ENCODE results near the gene TMCC1.
A peak's percentile ranks its signal among the peaks of the same experiment; 100 is the strongest.

The TMCC1 gene

DNA sequence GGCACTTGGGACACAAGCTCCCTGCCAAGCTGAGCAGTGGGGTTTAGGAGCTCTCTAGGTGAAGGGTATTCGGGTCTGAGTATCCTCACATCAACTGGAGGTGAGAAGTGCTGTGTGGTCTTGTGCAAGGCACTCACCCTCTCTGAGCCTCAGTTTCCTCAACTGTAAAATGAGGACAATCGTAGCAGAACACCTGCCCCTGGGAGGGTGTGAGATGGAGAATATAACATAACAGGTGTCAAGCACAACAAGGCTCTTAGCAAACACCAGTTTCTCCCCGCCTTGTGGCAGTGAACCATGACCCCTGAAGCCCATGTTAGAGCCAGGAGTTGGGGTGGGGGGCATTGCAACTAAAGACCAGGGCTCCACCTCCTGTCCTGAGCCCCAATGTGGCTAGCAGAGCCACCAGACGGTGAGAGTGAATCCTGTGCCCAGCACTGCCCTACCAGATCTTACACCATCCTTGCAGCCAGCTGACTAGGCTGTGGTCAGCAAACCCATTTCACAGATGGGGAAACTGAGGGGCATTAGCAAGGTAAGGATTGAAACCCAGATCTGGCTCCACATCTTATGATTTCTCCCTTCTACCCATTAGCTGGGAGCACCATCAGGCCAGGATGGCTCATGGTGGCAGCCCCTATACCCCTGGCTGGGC, 284.4 kb downstream of the TMCC1 start:
- no peak for TF ChIP-seq ZFX (IDR thresholded peaks at IDR 0.05; ENCODE audit: borderline replicate concordance)
- TF ChIP-seq, protein P1, sequence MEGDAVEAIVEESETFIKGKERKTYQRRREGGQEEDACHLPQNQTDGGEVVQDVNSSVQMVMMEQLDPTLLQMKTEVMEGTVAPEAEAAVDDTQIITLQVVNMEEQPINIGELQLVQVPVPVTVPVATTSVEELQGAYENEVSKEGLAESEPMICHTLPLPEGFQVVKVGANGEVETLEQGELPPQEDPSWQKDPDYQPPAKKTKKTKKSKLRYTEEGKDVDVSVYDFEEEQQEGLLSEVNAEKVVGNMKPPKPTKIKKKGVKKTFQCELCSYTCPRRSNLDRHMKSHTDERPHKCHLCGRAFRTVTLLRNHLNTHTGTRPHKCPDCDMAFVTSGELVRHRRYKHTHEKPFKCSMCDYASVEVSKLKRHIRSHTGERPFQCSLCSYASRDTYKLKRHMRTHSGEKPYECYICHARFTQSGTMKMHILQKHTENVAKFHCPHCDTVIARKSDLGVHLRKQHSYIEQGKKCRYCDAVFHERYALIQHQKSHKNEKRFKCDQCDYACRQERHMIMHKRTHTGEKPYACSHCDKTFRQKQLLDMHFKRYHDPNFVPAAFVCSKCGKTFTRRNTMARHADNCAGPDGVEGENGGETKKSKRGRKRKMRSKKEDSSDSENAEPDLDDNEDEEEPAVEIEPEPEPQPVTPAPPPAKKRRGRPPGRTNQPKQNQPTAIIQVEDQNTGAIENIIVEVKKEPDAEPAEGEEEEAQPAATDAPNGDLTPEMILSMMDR (IDR thresholded peaks at IDR 0.05) = no peak
- no peak overlapping the region for H3K27ac ChIP-seq

DNA sequence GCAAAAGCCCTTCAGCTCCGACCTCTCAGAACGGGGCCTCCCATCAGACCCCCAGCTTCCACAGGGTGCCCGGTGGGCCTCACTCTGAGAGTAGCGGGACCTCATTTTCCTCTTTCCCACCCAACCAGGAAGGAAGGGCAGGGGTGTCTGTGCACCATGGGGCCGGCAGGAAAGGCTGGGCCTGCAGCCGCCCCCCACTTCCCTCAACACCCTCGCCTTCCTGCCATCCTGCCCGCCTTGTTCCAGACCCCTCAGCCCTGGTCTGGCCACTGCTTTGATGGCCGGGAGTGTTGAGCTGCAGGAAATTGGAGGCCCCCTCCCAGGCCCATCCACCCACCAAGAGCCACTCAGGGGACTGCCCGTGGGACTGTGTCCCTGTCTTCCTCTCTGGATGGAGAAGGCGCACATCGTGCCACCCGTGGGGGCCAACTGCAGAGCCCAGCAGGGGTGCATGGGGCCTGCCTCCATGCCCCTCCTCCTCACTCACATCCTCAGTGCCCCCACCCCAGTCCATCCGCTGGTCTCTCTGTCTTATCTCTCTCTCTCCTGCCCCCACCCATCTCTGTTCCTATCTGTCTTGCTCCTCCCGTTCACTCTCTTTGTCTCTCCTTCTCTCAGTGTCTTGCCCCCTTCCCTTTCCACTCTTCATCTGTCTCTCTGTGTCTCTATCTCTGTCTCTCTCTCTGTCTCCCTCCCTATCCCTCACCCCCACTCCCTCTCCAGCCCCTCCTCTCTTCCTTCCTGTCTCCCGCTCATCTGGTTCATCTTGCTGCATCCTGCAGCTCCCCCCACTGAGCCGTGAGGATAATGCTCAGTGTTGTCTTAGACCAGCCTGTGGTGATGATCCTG, 285.2 kb downstream of the TMCC1 start:
- TF ChIP-seq, protein P1 (IDR thresholded peaks at IDR 0.05) = no peak
- no peak for TF ChIP-seq ZFX (IDR thresholded peaks at IDR 0.05; ENCODE audit: borderline replicate concordance)
- H3K27ac ChIP-seq = no peak overlapping the region

DNA sequence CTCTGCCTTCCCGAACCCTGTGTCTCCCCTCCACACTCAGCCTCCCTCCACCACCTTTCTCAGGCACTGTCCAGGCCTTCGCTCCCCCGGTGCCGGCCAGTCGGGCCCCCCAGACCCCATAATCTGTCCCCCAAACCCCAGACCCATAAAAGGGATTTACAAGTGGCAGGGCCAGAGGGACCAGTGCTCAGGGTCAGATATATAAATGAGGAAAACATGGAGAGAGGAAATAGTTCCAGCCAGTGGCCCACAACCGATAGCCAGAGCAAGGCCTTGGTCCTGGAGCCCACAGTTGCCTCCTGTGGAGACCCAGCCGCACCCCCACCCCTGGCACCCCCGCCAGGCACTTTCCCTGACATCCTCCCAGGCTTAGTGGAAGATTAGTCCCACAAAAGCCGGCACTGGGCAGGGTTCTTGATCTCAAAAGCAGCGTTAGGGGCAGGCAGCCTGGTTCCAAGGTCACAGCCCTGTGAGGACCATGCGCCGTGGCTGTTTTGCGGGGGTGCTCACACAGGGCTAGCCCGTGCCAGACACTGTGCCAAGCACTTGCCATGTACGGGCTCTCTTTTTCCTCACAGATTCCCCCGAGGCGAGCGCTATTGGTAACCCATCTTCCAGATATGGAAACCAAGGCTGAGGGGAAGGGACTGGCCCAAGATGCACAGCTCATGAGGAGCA, 286.0 kb downstream of the TMCC1 start:
- TF ChIP-seq, protein P1 (IDR thresholded peaks at IDR 0.05) = no peak
- TF ChIP-seq ZFX (IDR thresholded peaks at IDR 0.05; ENCODE audit: borderline replicate concordance) = no peak
- peak overlapping the region; percentile 50 for H3K27ac ChIP-seq

DNA sequence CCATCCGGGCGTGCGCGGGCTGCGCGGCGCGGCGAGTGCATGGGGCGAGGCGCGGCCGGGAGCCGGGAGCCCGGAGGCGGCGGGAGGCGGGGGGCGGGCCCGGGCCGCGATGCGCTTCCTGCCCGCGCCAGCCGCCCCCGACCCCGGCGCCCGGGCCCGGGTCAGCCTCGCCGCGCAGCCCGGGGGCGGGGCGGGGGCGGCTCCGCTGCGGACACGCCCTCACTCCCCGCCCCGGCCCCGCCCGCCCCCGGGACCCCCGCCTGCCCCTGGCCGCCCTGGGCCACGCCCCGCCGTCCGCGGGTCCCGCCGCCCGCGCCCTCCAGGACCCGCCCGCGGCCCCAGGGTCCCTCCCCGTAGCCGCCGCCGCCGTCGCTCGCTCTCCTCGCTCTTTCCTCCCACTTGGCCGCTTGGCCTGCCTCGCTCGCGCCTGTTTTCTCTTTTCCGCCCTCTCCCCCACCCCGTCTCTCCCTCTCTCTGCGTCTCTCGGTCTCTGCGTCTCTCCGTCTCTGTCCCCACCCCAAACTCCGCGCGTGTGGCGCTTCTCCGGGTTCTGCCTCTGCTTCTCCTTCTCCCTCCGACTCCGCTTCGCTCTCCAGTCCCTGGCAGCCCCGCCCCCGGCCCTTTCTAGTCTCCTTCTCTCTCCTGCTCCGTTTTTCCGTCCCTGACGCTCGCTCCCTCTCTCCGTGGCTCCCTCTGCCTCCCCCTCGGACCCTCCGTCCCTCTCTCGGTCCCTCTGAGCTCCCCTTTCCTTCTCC, 286.7 kb downstream of the TMCC1 start, which contains the start of gene PLXND1:
TSS of gene PLXND1 (minus strand) at position 41 of the 755 bp plus-strand sequence. CDS start at position 4, 37 bp downstream.
- peak within 1 kb of the TSS; percentile 56 for H3K27ac ChIP-seq
- no peak for TF ChIP-seq ZFX (IDR thresholded peaks at IDR 0.05; ENCODE audit: borderline replicate concordance)
- TF ChIP-seq, protein P1 (IDR thresholded peaks at IDR 0.05) = no peak

DNA sequence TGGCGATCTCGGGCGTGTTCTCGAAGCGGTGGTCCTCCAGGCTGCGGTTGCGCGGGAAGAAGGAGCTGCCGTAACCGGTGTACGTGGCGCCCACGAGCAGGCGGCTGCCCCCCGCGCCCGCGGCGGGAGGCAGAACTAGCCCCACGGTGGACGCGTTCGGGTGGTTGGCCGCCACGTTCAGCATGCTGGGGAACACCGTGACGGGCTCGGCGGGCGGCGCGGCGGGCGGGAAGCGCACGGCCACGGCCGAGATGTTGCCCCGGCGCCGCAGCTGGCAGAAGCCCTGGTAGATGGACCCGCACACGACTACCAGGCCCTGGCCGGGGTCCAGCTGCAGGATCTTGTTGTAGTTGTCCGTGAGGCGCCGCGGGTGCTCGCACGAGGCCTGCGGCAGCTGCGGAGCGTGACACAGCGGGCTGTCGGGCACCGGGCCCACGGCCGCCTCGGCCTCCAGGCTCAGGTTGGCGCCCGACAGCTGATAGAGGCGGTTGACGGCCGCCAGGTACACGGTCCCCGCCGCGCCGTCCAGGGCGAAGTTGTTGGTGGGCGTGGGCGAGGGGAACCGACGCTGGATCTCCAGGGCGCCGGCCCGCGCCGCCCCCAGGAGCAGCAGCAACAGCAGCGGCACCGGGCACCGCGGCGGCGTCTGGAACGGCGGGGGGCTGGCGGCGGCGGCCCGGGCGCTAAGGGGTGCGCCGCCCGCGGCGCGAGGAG, 287.4 kb downstream of the TMCC1 start:
- TF ChIP-seq, protein P1 (IDR thresholded peaks at IDR 0.05) = no peak
- TF ChIP-seq ZFX (IDR thresholded peaks at IDR 0.05; ENCODE audit: borderline replicate concordance) = no peak
- peak overlapping the region; percentile 56 for H3K27ac ChIP-seq

DNA sequence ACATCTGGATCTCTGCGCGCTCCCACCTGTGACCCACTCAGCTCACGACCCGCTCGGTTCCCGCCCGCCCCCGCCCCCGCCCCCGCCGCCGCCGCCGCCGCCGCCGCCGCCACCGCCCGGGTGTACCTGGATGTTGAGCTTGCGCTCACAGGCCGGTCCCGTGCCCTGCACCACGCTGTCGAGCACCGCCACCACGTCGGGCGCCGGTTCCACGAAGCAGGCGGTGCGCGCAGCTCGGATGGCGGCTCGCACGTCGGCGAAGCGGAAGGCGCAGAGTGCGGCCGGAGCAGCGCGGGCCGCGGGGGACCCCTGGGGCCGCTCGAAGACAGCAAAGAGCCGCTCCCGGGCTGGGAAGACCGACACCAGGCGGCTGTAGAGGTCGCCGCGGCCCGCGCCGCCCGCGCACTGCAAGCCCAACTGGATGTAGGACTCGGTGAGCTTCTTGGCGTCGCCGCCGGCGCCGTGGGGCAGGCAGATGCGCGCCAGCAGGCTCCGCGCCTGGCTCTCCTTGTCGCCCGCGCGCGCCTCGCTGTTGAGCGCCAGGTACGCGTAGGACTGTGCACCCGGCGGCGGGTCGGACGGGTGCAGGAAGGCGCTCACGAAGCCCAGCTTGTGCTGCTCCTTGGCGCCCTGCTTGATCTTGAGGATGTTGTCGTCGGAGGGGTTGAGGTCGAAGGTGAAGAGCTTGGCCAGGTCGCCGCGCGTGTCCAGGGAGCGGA, 288.1 kb downstream of the TMCC1 start:
- H3K27ac ChIP-seq = peak overlapping the region; percentile 56
- no peak for TF ChIP-seq ZFX (IDR thresholded peaks at IDR 0.05; ENCODE audit: borderline replicate concordance)
- TF ChIP-seq, protein P1 (IDR thresholded peaks at IDR 0.05) = peak; percentile 18; the same call in 1 of the 2 replicates

All from 22Rv1 (cell line).